ENCODE results near the gene PIK3R3.

GRCh38 chr1:46072975-46073374 lies 59.5 kb downstream of the PIK3R3 start:
- TF ChIP-seq POLR2A (IDR thresholded peaks at IDR 0.05) (no peak), CTCF (IDR thresholded peaks at IDR 0.05) (no peak)

All from thyroid gland (tissue), 4 donors.